ENCODE results near the gene TMEM255A.

DNA sequence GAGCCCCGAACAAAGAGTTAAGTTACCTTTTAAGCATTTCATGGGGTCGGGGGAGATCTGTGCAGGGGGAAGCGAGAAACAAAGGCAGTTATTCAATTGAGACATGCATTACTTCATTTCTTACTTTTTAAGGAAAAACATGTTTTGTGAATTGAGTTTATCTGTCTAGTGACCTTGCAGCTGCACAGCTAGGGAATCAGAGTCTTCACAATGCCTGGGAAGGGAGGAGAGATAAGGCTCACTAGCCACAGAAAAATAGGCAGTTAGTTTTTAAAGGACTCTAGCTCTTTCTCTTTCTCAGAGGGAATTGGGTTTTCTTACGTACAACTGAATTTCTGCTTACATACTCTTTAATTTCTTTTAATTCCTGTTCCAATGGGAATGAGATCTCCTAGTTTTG, 86.9 kb downstream of the TMEM255A start:
- TF ChIP-seq, protein P1, sequence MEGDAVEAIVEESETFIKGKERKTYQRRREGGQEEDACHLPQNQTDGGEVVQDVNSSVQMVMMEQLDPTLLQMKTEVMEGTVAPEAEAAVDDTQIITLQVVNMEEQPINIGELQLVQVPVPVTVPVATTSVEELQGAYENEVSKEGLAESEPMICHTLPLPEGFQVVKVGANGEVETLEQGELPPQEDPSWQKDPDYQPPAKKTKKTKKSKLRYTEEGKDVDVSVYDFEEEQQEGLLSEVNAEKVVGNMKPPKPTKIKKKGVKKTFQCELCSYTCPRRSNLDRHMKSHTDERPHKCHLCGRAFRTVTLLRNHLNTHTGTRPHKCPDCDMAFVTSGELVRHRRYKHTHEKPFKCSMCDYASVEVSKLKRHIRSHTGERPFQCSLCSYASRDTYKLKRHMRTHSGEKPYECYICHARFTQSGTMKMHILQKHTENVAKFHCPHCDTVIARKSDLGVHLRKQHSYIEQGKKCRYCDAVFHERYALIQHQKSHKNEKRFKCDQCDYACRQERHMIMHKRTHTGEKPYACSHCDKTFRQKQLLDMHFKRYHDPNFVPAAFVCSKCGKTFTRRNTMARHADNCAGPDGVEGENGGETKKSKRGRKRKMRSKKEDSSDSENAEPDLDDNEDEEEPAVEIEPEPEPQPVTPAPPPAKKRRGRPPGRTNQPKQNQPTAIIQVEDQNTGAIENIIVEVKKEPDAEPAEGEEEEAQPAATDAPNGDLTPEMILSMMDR (IDR thresholded peaks at IDR 0.05), result no peak
- no peak for TF ChIP-seq CHD2 (IDR thresholded peaks at IDR 0.05; ENCODE audit: low read length, partially characterized antibody)
